ENCODE measurements around the gene CSMD2.
"Not testable (repeated sequence)": the region's sequence is repeated elsewhere in the genome, so short reads cannot be mapped to it uniquely, and the experiment has no call there.

CSMD2 gene

GRCh38 chr1:34101151-34101550 lies 63.9 kb downstream of the CSMD2 start:
- DNase-seq: no peak

GRCh38 chr1:34100332-34100731 lies 64.7 kb downstream of the CSMD2 start:
- DNase-seq: no peak

GRCh38 chr1:34092399-34092798 lies 72.6 kb downstream of the CSMD2 start:
- DNase-seq: not testable (repeated sequence)

DNA sequence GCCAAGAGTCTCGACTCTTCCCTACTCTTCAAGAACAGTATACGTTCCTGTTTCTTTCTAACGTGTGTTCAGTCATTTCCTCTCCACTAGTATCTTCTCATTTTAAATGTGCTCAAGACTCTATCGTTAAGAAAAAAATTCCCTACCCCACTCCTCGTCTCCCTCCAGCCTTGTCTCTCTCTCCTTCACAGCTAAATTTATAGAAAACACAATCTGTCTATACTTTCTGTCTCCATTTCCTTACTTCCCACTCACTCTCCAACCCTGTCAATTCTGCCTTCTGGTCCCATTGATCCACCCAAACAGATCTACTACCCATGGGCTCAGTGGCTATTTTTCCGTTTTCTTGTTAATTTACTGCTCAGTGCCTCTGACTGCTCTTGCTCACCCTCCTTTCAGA lies 75.3 kb downstream of the CSMD2 start:
- DNase-seq: no peak

DNA sequence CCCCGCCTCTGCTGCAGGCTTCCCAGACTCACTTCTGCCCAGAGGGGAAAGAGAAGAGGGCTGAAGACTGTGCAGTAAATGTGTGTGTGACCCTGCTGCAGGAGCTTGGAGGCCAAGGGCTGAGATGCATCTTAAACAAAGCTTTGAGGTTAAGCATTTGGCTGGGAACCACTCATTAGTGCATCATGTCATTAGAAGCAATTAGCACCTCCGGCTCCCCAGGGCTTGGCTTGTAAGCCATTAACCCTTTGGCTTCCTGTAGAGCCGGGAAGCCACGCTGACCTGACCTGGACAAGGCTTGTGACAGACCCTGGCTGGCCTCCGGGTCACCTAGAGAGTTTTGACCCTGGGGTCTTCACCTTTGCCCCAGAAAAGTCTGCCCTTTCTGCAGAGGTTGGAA lies 77.0 kb downstream of the CSMD2 start:
- DNase-seq: no peak

DNA sequence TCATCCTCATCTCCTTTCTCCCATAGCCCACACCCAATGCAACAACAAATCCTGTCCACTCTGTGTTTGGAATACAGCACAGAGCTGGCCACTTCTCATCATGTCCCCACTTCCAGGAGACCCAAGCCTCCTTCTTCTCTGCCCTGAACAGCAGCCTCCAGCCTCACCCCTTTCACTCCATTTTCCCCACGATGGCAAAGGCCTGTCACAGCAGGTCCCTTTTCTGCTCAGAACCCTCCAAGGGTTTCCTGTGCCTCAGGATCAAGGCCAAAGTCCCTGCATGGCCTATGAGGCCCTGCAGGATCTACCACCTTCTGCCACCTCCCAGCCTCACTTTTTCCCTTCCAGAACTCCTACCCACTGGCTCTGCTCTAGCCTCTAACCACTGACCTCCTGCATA lies 78.5 kb downstream of the CSMD2 start:
- no peak for DNase-seq

- DNase-seq: no peak
Observed at GRCh38 chr1:34083974-34084373, 81.1 kb downstream of the CSMD2 start.

DNA sequence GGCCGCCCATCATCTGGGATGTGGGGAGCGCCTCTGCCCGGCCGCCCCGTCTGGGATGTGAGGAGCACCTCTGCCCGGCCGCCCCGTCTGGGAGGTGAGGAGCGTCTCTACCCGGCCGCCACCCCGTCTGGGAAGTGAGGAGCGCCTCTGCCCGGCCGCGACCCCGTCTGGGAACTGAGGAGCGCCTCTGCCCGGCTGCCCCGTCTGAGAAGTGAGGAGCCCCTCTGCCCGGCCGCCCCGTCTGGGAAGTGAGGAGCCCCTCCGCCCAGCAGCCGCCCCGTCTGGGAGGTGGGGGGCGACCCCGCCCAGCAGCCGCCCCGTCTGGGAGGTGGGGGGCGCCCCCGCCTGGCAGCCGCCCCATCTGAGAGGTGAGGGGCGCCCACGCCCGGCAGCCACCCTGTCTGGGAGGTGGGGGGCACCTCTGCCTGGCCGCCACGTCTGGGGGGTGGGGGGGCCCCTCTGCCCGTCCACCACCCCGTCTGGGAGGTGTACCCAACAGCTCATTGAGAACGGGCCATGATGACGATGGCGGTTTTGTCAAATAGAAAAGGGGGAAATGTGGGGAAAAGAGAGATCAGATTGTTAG lies 82.9 kb downstream of the CSMD2 start:
- not testable (repeated sequence) for DNase-seq

DNA sequence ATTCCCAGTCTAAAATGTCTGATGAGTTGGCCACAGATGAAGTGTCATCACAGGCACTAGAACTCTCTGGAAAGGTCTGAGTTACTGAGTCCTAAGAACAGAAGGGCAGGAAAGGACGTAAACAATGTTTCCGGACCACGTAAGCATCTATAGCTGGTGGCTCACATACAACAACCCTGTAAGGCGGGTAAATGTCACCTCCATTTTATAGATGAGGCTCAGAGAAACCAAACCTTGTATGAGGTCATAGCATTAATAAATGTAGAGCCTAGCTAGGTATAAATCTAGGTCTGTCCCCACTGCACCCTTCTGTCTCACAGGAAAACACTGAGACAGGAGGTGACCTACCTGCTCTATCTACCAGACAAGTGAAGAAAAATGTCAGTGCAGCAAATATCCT lies 86.6 kb downstream of the CSMD2 start:
- DNase-seq: no peak

- DNase-seq: no peak
Observed at GRCh38 chr1:34075576-34075975, 89.5 kb downstream of the CSMD2 start.

DNA sequence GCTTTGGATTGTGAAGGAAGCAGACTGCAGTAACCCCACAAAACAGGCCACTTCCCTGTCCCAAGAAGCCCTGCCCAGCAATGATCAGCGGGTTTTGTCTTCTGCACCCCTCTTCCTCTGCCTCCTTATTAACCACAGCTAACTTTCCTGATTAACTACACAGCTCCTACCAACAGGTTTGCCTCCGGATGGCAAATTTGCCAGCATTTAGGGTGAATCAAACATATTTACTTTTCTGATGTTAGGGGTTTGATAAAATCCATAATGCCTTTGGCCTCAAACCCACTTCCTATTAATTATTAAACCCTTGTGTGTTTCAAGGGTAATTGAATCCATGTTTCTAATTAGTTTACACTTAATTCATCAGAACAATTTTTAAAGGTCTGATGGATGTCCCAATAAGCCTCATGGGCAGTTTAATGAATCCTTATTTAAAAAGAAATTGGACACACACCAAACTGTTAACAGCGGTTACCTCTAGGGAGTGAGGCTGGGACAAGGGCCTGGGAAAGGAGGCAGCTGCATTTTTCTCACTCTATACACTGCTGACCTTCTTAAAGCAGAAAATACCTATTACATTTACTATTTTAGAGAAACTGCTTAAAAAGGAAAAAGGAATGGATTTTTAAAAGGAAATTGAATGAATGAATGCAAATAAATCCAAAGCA lies 91.9 kb downstream of the CSMD2 start:
- no peak for DNase-seq

- DNase-seq: no peak
Observed at GRCh38 chr1:34070201-34070836, 94.7 kb downstream of the CSMD2 start.

- DNase-seq: no peak
Observed at GRCh38 chr1:34066981-34067603, 97.9 kb downstream of the CSMD2 start.

DNA sequence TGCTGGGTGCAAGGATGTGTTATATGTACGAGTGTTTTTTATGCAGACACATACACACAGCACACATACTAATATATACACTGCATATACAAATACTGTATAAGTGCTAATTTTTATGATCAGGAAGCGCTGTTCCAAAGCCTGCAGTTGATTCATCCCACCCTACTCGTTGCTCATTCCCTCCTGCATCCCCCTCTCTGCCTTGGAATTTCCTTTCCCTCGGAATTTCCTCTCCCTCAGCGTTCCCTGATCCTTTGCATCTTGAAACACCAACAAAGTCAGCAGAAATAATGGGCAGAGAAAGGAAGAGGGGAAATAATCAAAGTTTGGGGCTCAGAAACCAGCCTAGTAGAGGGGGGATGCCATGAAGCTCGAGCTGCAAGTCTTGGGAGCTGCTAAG lies 98.9 kb downstream of the CSMD2 start:
- no peak for DNase-seq

- no peak for DNase-seq
Observed at GRCh38 chr1:34065498-34065897, 99.5 kb downstream of the CSMD2 start.

- DNase-seq: no peak
Observed at GRCh38 chr1:34060901-34061415, 104.1 kb downstream of the CSMD2 start.

DNA sequence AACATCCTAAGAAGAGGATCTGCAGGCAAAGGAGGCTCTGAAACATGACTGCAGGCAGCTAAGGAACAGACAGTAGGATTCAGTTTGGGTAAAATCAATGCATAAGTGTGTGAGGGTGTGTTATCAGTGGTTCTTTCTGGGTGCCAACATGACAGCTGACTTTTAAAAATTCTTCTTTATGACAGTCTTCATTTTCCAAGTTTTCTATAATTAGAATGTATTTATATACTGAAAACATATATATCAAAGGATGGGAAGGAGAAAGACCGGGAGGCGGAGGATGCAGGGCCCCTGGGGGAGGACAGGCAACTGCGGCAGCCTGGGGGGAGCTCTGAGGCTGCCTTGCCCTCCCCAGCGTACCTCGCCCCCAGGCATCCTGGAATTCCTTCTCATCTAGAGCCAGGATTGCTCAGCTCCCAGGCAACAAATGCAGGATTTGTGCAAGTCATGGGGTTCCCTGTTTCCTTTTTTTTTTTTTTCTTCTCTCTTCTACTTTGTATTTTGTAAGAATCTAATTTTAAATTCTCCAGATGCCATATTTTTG lies 104.8 kb downstream of the CSMD2 start:
- DNase-seq: no peak

DNA sequence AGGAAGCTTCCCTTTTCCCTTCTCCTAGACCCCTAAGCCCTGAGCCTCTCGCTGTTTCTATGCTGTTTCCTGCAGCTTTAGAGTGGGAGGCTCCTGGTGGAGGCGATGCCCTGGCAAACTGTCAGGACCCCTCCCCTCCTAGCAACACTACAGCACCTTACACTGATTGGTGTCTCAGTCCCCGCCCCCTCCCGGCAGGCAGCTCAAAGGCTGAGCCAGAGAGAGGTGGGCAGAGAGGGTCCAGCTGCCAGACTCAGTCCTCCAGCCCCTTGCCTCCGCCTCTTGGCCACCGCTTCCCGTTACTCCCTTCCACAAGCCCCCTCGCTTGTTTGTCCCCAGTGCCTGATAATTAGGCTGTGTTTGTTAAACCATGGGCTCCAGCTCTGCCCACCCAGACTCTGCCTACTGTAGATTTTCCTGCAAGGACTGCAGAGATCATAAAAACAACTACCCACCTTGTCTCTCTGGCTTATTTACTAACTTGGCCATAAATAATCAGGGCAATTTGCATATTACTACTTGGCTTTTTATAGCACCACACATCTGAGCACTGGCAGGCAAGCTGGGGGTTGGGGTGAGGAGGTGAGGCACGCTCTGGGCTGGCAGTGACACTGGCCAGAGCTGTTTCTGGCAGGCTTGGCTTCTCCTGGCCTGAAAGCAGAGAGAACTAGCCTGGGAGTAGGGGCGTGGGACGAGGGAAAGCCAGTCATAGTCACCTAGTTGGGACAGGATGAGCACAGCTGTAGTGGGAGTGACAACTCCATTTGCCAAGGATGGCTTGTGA lies 107.5 kb downstream of the CSMD2 start:
- DNase-seq: no peak

DNA sequence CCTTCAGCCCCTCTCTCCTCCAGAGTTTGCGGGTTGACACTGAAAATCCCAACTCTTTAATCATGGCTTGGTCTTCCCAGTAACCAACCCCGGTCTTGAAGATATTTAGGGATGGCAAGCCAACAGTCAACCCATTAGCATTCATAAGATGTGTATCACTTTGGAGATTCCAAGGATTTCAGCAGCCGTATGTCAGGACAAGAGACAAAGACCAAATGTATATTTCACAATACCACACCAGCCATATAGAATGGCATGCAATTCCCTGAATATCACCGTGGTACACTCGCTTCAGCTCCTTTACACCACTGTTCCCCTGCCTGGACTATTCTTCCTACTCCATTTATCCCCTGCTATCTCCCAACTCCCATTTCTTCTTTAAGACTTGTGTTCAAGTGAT lies 109.2 kb downstream of the CSMD2 start:
- no peak for DNase-seq

GRCh38 chr1:34054920-34055319 lies 110.1 kb downstream of the CSMD2 start:
- DNase-seq: no peak

GRCh38 chr1:34053660-34054059 lies 111.4 kb downstream of the CSMD2 start:
- DNase-seq: no peak

- DNase-seq: no peak
Observed at GRCh38 chr1:34052565-34052964, 112.5 kb downstream of the CSMD2 start.

Data from activated CD4-positive, CD25-positive, alpha-beta regulatory T cell treated with anti-CD3 and anti-CD28 coated beads, Interleukin-2, amount 50 U/mL, for 72 hours (primary cell).